ENCODE results near the gene CACNA1A.

CACNA1A gene

DNA sequence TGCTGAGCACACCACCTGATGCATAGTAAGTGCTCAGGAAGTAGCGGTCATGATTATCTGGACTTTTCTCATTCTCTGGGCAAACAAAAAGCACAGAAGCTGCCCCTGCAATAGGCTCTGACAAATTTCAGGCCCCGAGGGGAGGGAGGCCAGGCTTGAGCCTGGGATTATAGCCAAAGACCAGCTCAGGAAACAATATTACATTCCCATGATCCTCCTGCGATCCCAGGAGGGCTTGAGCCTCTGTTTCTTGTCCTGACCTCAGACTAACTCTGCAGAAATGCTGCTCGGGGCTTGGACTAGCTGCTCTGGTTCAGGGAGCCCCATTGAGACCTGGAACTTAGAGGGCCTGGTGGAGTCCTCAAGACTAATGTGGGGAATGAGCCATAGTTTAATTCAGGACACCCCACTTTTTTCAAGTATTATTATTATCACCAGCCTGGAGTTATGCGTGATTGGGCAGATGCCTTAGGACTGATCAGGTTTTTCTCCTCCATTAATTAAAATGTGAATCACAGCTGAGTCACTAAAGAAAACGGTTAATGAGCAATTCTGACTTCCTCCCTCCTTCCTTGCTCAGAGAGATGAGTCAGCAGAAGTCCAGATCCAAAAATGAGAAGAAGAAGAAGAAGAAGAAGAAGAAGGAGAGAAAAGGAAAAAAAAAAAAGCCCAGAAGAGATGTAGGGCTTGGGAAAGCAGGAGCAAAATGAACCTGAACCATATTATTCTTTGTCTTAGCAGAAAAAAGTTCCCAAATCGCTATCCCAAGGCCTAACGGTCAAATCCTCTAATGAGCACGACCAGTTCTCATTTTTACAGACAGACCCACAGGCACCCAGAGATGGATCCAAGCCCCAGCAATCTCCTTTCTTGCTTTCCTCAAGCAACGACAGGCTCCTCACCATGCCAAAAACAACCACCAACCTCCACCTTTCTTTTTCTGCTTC, 107.2 kb downstream of the CACNA1A start:
- TF ChIP-seq, protein P1, sequence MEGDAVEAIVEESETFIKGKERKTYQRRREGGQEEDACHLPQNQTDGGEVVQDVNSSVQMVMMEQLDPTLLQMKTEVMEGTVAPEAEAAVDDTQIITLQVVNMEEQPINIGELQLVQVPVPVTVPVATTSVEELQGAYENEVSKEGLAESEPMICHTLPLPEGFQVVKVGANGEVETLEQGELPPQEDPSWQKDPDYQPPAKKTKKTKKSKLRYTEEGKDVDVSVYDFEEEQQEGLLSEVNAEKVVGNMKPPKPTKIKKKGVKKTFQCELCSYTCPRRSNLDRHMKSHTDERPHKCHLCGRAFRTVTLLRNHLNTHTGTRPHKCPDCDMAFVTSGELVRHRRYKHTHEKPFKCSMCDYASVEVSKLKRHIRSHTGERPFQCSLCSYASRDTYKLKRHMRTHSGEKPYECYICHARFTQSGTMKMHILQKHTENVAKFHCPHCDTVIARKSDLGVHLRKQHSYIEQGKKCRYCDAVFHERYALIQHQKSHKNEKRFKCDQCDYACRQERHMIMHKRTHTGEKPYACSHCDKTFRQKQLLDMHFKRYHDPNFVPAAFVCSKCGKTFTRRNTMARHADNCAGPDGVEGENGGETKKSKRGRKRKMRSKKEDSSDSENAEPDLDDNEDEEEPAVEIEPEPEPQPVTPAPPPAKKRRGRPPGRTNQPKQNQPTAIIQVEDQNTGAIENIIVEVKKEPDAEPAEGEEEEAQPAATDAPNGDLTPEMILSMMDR (conservative IDR thresholded peaks at IDR 0.05; ENCODE audit: low read depth, low read length): no peak
- no peak overlapping the region for H3K4me3 ChIP-seq (ENCODE audit: low read length)
- DNase-seq (ENCODE audit: low read depth): no peak

DNA sequence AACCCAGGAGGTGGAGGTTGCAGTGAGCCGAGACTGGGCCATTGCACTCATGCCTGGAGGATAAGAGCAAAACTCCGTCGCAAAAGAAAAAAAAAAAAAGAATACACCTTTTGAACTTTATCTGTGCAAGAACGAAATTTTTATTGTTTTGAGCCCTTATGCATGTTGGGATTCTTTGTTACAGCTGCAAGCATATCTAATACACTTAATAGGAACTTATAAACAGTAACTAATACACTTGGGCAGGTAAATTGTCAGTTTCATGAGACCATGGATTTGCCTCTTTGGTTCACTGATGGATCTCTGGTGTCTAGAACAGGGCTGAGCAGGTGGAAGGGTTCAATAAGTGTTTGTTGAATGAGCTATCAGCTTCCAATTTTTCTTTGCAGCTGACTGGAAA, 108.1 kb downstream of the CACNA1A start:
- no peak overlapping the region for H3K4me3 ChIP-seq (ENCODE audit: low read length)
- TF ChIP-seq, protein P1 (conservative IDR thresholded peaks at IDR 0.05; ENCODE audit: low read depth, low read length): no peak

DNA sequence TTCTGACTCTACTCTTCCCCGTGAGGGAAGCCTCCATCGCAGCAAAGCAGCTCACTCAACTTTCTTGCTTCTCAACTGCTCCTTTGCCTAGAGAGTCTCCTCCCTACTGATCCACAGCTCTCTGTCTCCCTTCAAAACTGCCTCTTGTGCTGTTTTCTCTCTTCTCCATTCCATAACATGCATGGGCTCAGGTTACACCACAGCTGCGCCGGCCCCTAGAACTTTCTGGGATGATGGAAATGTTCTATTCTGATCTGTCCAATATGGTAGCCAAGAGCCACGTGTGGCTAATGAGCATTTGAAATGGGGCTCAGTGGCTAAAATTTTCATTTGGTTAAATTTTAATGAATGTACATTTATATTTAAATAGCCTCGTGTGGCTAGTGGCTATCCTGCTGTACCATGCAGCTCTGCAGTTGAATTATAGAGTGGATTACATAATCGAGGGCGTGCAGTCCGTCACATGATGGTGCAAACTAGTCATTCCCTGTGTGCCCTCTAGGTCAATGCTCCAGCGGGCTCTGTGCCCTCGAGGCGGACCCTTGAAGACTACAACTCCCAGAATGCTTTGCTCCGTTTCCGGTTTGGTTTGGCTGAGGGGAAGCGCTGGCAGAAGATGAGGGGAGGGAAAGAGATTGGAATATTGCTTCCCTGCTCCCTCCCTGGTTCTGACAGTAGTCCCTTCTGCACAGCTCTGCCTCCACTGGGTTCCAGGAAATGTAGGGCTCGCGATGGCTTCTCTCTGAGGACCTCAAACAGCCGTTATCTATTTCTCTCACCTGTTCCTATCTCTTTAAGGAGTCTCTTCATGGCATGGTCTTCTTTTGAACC, 109.8 kb downstream of the CACNA1A start:
- H3K4me3 ChIP-seq (ENCODE audit: low read length): peak overlapping the region; percentile 22
- TF ChIP-seq, protein P1 (conservative IDR thresholded peaks at IDR 0.05; ENCODE audit: low read depth, low read length): no peak
- peak; percentile 50 for DNase-seq (ENCODE audit: low read depth)

More for the DNA sequence above, 108.1 kb downstream of the CACNA1A start:
- no peak for DNase-seq (ENCODE audit: low read depth)

DNA sequence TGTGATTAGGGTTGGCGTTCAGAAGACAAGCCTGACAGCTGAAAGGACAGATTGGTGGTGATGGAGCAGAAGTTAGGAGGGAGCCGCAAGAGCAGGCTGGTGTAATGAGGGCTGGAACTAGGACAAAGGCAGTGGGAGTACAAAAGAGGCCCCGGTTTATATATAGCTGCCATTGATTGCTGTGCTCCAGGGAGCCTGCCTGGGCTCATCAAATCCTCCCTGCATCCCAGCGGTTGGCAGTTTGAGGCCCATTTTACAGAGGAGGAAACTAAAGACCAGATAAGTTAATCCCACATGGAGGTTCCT, 123.7 kb downstream of the CACNA1A start:
- no peak overlapping the region for H3K4me3 ChIP-seq (ENCODE audit: low read length)
- no peak for DNase-seq (ENCODE audit: low read depth)
- TF ChIP-seq, protein P1 (conservative IDR thresholded peaks at IDR 0.05; ENCODE audit: low read depth, low read length): no peak

DNA sequence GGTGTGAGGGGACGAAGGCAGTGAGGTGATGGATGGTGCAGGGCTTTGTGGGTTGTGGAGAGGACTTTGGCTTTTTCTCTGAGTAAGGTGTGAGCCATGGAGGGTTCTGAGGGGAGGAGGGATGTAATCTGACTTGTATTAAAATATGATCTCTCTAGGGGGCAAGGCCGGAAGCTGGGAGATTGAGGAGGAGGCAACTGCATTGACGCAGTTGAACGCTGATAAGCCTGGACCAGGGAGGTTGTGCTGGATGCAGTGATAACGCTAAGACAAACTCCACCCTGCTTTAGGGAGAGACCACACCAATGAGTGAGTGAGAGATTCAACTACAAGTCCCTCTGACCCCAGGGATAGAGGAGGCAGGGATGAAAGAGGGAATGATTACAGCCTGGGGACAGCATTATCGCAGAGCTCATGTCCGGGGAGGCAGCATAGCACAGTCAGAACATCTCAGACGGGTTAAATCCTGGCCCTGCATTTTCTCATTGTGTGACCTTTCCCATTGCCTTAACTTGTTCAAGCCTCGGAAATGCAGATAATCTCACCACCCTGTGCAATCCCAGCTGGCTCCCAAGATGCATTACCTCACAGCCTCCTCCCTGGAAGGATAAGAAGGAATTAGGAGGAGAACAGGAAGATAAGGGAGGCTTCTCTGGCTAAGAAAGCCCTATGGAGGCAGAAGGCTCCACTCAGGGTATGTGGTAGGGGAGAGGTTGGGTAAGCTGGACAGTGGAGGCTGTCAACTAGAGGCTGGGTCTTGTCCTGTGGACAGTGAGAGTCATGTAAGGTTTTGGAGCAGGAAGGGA, 124.2 kb downstream of the CACNA1A start:
- DNase-seq (ENCODE audit: low read depth): no peak
- TF ChIP-seq, protein P1 (conservative IDR thresholded peaks at IDR 0.05; ENCODE audit: low read depth, low read length): no peak
- H3K4me3 ChIP-seq (ENCODE audit: low read length): no peak overlapping the region

DNA sequence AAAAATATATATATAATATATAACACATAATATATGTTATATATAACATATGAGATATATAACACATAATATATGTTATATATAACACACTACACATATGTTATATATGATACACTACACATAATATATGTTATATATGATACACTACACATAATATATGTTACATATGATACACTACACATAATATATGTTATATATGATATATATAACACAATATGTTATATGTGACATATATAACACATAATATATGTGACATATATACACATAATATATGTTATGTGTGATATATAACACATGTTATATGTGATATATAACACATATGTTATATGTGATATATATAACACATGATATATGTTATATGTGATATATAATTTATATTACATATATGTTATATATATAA, 129.7 kb downstream of the CACNA1A start:
- no peak overlapping the region for H3K4me3 ChIP-seq (ENCODE audit: low read length)
- TF ChIP-seq, protein P1 (conservative IDR thresholded peaks at IDR 0.05; ENCODE audit: low read depth, low read length): no peak
- DNase-seq (ENCODE audit: low read depth): no peak

Measured in retinal pigment epithelial cell (primary cell).